DOHH2 (cell line): ENCODE measurements around the gene TNFSF10.

Experiments used
- H3F3A ChIP-seq: fragments of 200-600 bp; sonication (generic), shearing (Covaris generic); 2 replicates; pipeline ENCODE4 v1.6.0; 2016; ENCODE audit warnings: antibody characterized with exemption, mild to moderate bottlenecking; ENCODE audit not compliant: control insufficient read depth, insufficient read depth
- H3K27ac ChIP-seq: fragments of 200-600 bp; sonication (generic); 2 replicates; pipeline ENCODE4 v1.5.1; 2014; ENCODE audit warnings: low read depth, mild to moderate bottlenecking, low read length, moderate library complexity
- H3K27me3 ChIP-seq: fragments of 200-600 bp; sonication (generic); 2 replicates; pipeline ENCODE4 v1.6.1; 2014; ENCODE audit warnings: mild to moderate bottlenecking, low read length, mixed read lengths; ENCODE audit not compliant: control insufficient read depth
- H3K36me3 ChIP-seq: fragments of 200-600 bp; sonication (generic); 2 replicates; pipeline ENCODE4 v1.6.1; 2014; ENCODE audit warnings: mild to moderate bottlenecking, low read length, moderate library complexity, mixed read lengths; ENCODE audit not compliant: control insufficient read depth
- H3K4me1 ChIP-seq: fragments of 200-600 bp; sonication (generic); 2 replicates; pipeline ENCODE4 v1.6.1; 2014; ENCODE audit warnings: mild to moderate bottlenecking, low read length, mixed read lengths; ENCODE audit not compliant: control insufficient read depth
- H3K4me2 ChIP-seq: fragments of 200-600 bp; sonication (generic); 2 replicates; pipeline ENCODE4 v1.6.0; 2014; ENCODE audit warnings: mild to moderate bottlenecking, low read length, moderate library complexity
- H3K4me3 ChIP-seq: fragments of 200-600 bp; sonication (generic); 2 replicates; pipeline ENCODE4 v1.5.1; 2014; ENCODE audit warnings: mild to moderate bottlenecking, low read length, mixed read lengths
- H3K79me2 ChIP-seq: fragments of 200-600 bp; sonication (generic); 2 replicates; pipeline ENCODE4 v1.6.1; 2014; ENCODE audit warnings: mild to moderate bottlenecking, low read length, mixed read lengths; ENCODE audit not compliant: control insufficient read depth
- H3K9me2 ChIP-seq: fragments of 200-600 bp; sonication (generic); replicated peaks from 2 replicates; pipeline ENCODE4 v1.6.1; 2014; ENCODE audit warnings: mild to moderate bottlenecking, low read length, mixed read lengths; ENCODE audit not compliant: control insufficient read depth
- H3K9me3 ChIP-seq: fragments of 200-600 bp; sonication (generic); 2 replicates; pipeline ENCODE4 v1.6.1; 2014; ENCODE audit warnings: antibody characterized with exemption, low read length, mixed read lengths; ENCODE audit not compliant: control insufficient read depth, insufficient read depth
- H4K20me1 ChIP-seq: fragments of 200-600 bp; sonication (generic); 2 replicates; pipeline ENCODE4 v1.6.0; 2014; ENCODE audit warnings: low read depth, mild to moderate bottlenecking, antibody characterized with exemption, low read length, moderate library complexity; ENCODE audit not compliant: control insufficient read depth, insufficient read depth
- CTCF ChIP-seq: fragments of 200-600 bp; sonication (generic); IDR thresholded peaks from one replicate; pipeline ENCODE4 v1.5.1; 2014; ENCODE audit warnings: antibody characterized with exemption, mild to moderate bottlenecking, low read depth, low read length; ENCODE audit not compliant: poor library complexity, severe bottlenecking
- EZH2phosphoT487 ChIP-seq: fragments of 200-600 bp; sonication (generic); IDR thresholded peaks from 2 replicates; pipeline ENCODE4 v1.6.1; 2017; ENCODE audit warnings: borderline replicate concordance, mild to moderate bottlenecking, antibody characterized with exemption, low read length, moderate library complexity, mixed read lengths

TNFSF10 gene

GRCh38 chr3:172543884-172544283, 20.7 kb upstream of the TNFSF10 start:
- no peaks in the 10 kb centered on the region for H4K20me1 ChIP-seq
- H3F3A ChIP-seq: no peaks in the 10 kb centered on the region
- H3K36me3 ChIP-seq: no peaks in the 10 kb centered on the region
- no peak overlapping the region for H3K4me2 ChIP-seq
- 0 out of 2 replicates have a peak, but pooled peaks cover 4% of the 10 kb centered on the region for H3K27me3 ChIP-seq
- TF ChIP-seq EZH2phosphoT487 (no peak), CTCF (no peak)
- H3K9me3 ChIP-seq: no peaks in the 10 kb centered on the region
- H3K4me1 ChIP-seq: peaks cover 13% of the 10 kb centered on the region
- H3K27ac ChIP-seq: no peak overlapping the region
- H3K9me2 ChIP-seq: no peaks in the 10 kb centered on the region
- no peaks in the 10 kb centered on the region for H3K79me2 ChIP-seq
- no peak overlapping the region for H3K4me3 ChIP-seq

- H4K20me1 ChIP-seq: no peaks in the 10 kb centered on the region
- H3K27ac ChIP-seq: no peak overlapping the region
- H3K4me2 ChIP-seq: no peak overlapping the region
- peaks cover 13% of the 10 kb centered on the region for H3K4me1 ChIP-seq
- H3K9me3 ChIP-seq: no peaks in the 10 kb centered on the region
- TF ChIP-seq EZH2phosphoT487: no peak
- H3K9me2 ChIP-seq: no peaks in the 10 kb centered on the region
- 0 out of 2 replicates have a peak, but pooled peaks cover 4% of the 10 kb centered on the region for H3K27me3 ChIP-seq
- no peak overlapping the region for H3K4me3 ChIP-seq
- H3K79me2 ChIP-seq: no peaks in the 10 kb centered on the region
- H3F3A ChIP-seq: no peaks in the 10 kb centered on the region
- H3K36me3 ChIP-seq: no peaks in the 10 kb centered on the region
These were observed 20.2 kb upstream of the TNFSF10 start for GRCh38 chr3:172543419-172543818.

GRCh38 chr3:172542999-172543398, 19.8 kb upstream of the TNFSF10 start:
- no peaks in the 10 kb centered on the region for H3K9me3 ChIP-seq
- H3K4me1 ChIP-seq: peaks cover 13% of the 10 kb centered on the region
- H3K27me3 ChIP-seq: 0 out of 2 replicates have a peak, but pooled peaks cover 4% of the 10 kb centered on the region
- H3K27ac ChIP-seq: no peak overlapping the region
- H3K36me3 ChIP-seq: no peaks in the 10 kb centered on the region
- H3K4me3 ChIP-seq: no peak overlapping the region
- no peak for TF ChIP-seq EZH2phosphoT487
- TF ChIP-seq CTCF: no peak
- H3K79me2 ChIP-seq: no peaks in the 10 kb centered on the region
- H4K20me1 ChIP-seq: no peaks in the 10 kb centered on the region
- no peaks in the 10 kb centered on the region for H3F3A ChIP-seq
- no peaks in the 10 kb centered on the region for H3K9me2 ChIP-seq
- H3K4me2 ChIP-seq: no peak overlapping the region

- Histone ChIP-seq H4K20me1 (no peaks in the 10 kb centered on the region), H3K9me3 (no peaks in the 10 kb centered on the region), H3F3A (no peaks in the 10 kb centered on the region), H3K4me2 (no peak overlapping the region), H3K4me1 (peaks cover 9% of the 10 kb centered on the region), H3K4me3 (no peak overlapping the region), H3K27ac (no peak overlapping the region), H3K79me2 (no peaks in the 10 kb centered on the region), H3K36me3 (no peaks in the 10 kb centered on the region), H3K9me2 (no peaks in the 10 kb centered on the region), H3K27me3 (0 out of 2 replicates have a peak, but pooled peaks cover 4% of the 10 kb centered on the region)
- TF ChIP-seq CTCF: no peak
- TF ChIP-seq EZH2phosphoT487: no peak
These were observed 18.8 kb upstream of the TNFSF10 start for GRCh38 chr3:172541945-172542488.
